ENCODE data around the gene EFHC1.
A peak's percentile ranks its signal among the peaks of the same experiment; 100 is the strongest.
"Not testable (repeated sequence)": the region's sequence is repeated elsewhere in the genome, so short reads cannot be mapped to it uniquely, and the experiment has no call there.

EFHC1 gene

DNA sequence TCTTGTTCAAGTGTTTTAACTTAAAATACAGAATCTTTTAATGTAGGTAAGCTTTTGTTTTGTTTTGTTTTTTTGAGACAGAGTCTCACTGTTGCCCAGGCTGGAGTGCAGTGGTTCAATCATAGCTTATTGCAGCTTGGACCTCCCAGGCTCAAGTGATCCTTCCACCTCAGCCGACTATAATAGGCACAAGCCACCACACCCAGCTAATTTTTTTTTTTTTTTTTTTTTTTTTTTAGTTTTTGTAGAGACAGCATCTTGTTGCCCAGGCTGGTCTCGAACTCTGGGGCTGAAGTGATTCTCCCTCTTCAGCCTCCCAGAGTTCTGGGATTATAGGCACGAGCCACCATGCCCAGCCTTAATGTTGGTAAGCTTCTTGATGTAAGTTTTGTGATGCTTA, 3.3 kb downstream of the EFHC1 start:
- TF ChIP-seq, protein P1, sequence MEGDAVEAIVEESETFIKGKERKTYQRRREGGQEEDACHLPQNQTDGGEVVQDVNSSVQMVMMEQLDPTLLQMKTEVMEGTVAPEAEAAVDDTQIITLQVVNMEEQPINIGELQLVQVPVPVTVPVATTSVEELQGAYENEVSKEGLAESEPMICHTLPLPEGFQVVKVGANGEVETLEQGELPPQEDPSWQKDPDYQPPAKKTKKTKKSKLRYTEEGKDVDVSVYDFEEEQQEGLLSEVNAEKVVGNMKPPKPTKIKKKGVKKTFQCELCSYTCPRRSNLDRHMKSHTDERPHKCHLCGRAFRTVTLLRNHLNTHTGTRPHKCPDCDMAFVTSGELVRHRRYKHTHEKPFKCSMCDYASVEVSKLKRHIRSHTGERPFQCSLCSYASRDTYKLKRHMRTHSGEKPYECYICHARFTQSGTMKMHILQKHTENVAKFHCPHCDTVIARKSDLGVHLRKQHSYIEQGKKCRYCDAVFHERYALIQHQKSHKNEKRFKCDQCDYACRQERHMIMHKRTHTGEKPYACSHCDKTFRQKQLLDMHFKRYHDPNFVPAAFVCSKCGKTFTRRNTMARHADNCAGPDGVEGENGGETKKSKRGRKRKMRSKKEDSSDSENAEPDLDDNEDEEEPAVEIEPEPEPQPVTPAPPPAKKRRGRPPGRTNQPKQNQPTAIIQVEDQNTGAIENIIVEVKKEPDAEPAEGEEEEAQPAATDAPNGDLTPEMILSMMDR (IDR thresholded peaks at IDR 0.05; ENCODE audit: low read depth, low read length, missing control alignments) = no peak
- no peak for DNase-seq (ENCODE audit: low read depth)
- no peak overlapping the region for H3K4me3 ChIP-seq (ENCODE audit: low read depth, low read length)
- in situ Hi-C loops (cut with HindIII; ENCODE audit: low sequenced_read_pairs) = loop anchor here (10.0 to 25.0 kb wide), 2 partner anchors 121 to 239 kb away; partner anchors contain the start of gene TMEM14A

DNA sequence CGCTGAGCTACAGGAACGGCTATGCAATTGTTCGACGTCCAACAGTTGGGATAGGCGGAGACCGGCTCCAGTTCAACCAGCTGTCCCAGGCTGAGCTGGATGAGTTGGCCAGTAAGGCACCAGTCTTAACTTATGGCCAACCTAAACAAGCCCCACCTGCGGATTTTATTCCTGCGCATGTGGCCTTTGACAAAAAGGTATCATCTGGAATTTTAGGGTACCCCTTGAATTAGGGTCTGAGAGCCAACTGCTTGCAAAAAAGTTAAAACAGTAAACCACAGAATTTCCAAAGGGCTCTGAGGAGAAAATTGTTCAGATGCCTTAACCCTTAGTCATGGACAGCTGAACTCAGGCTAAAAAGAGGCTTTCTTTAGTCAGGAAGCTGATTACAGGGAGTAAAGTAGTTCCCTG, 3.8 kb downstream of the EFHC1 start:
- in situ Hi-C loops (cut with HindIII; ENCODE audit: low sequenced_read_pairs) = loop anchor here (10.0 to 25.0 kb wide), 2 partner anchors 121 to 238 kb away; partner anchors contain the start of gene TMEM14A
- H3K4me3 ChIP-seq (ENCODE audit: low read depth, low read length) = no peak overlapping the region
- TF ChIP-seq, protein P1 (IDR thresholded peaks at IDR 0.05; ENCODE audit: low read depth, low read length, missing control alignments) = no peak
- peak; percentile 88 for DNase-seq (ENCODE audit: low read depth)

DNA sequence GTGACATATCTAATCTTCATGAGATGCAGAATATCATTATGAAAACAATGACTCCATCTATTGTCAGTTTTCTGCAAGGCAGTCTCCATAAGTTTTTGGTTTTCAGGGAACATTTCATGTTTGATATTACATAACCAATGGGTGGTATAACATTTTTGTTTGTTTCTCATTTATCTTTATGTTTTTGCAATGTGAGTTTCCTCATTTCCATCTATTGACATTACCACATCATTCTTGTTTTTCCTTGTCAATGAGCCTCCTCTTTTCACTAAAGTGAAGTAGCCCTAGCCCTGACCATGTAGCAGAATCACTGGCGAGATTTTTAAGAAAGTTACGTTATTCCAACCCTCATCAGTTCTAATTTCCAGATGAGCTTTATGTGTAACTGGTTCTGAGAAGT, 4.4 kb downstream of the EFHC1 start:
- TF ChIP-seq, protein P1 (IDR thresholded peaks at IDR 0.05; ENCODE audit: low read depth, low read length, missing control alignments) = no peak
- no peak for DNase-seq (ENCODE audit: low read depth)
- H3K4me3 ChIP-seq (ENCODE audit: low read depth, low read length) = no peak overlapping the region
- in situ Hi-C loops (cut with HindIII; ENCODE audit: low sequenced_read_pairs) = loop anchor here (10.0 to 25.0 kb wide), 2 partner anchors 120 to 238 kb away; partner anchors contain the start of gene TMEM14A

DNA sequence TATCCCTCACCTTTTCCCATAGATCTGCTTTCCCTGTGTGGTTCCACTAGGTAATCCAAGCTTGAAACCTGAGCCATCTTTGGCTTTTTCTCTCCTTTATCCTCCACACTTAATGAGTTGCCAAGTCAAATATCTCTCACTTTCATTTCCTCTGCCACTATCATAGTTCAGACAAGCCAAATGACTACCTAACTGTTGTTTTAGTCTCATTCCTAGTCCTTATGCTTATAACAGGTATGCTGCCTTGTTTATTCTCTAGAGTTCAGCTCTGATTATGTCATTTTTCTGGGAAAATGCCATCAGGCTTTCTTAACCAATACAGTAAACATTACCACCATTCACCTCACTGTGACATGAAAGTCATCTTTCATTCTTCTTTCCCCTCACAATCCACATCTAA, 6.5 kb downstream of the EFHC1 start:
- TF ChIP-seq, protein P1 (IDR thresholded peaks at IDR 0.05; ENCODE audit: low read depth, low read length, missing control alignments) = no peak
- H3K4me3 ChIP-seq (ENCODE audit: low read depth, low read length) = no peak overlapping the region
- in situ Hi-C loops (cut with HindIII; ENCODE audit: low sequenced_read_pairs) = loop anchor here (10.0 kb wide), 1 partner anchor 118 kb away; no protein-coding TSS in a partner anchor
- no peak for DNase-seq (ENCODE audit: low read depth)

DNA sequence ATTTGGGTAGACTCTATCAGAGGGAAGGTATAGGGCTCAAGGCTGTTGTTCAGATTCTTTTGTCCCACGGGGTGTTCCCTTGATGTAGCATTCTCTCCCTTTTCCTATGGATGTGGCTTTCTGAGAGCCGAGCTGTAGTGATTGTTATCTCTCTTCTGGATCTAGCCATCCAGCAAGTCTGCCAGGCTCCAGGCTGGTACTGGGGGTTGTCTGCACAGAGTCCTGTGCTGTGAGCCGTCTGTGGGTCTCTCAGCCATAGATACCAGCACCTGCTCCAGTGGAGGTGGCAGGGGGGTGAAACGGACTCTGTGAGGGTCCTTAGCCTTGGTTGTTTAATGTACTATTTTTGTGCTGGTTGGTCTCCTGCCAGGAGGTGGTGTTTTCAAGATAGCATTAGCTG, 13.2 kb downstream of the EFHC1 start:
- DNase-seq (ENCODE audit: low read depth); in situ Hi-C loops (cut with HindIII; ENCODE audit: low sequenced_read_pairs); H3K4me3 ChIP-seq (ENCODE audit: low read depth, low read length): not testable (repeated sequence)

DNA sequence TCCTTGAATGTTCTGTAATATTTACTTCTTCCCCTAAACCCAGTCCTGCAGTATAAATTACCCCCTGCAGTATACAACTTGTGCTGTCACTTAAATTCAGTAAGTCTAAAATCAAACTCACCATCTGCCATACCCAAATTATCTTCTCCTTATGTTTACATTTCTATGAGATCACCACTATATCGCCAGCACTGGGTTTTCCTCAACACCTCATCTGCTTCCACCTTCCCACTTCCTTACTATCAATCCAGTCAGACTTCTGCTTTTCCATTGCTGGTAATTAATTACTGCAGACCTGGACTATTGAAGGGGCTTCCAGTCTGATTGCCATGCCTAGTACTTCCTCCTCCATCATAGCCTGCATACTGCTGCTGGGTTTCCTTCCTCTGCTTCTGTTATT, 15.2 kb downstream of the EFHC1 start:
- no peak for DNase-seq (ENCODE audit: low read depth)
- in situ Hi-C loops (cut with HindIII; ENCODE audit: low sequenced_read_pairs) = no loop called here
- no peak overlapping the region for H3K4me3 ChIP-seq (ENCODE audit: low read depth, low read length)
- TF ChIP-seq, protein P1 (IDR thresholded peaks at IDR 0.05; ENCODE audit: low read depth, low read length, missing control alignments) = no peak

DNA sequence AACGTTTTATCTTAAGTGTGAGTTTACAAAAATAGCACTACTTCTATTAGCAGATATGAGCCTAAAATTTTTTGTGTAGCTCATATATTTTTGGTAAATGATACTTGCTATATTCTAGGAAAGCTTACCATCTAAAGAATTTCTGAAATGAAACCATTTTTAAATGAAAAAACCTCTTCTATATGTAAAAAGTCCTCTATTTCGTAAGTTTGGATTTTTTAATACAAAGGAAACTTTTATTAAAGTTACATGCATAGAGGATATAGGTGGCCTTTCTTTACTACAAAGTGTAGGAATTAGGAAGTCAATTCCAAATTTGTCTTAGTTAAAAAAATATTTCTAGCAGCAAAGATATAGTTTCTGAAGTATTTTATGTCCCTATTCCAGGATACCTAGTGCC, 18.8 kb downstream of the EFHC1 start:
- DNase-seq (ENCODE audit: low read depth) = no peak
- TF ChIP-seq, protein P1 (IDR thresholded peaks at IDR 0.05; ENCODE audit: low read depth, low read length, missing control alignments) = no peak
- H3K4me3 ChIP-seq (ENCODE audit: low read depth, low read length) = no peak overlapping the region
- in situ Hi-C loops (cut with HindIII; ENCODE audit: low sequenced_read_pairs) = no loop called here
